Renal pelvis (tissue), 4 donors: ENCODE measurements around the gene GALNT9. TPM values are rescaled to one million over a fixed set of nuclear protein-coding genes. Genes with fewer than 3 reads are reported as not detected.
A peak's percentile ranks its signal among the peaks of the same experiment; 100 is the strongest.
"Not testable (repeated sequence)": the region's sequence is repeated elsewhere in the genome, so short reads cannot be mapped to it uniquely, and the experiment has no call there.

ENCODE experiments used
- DNase-seq: peaks from one replicate; pipeline ENCODE4 v3.0.0-alpha.2; 2013
- polyA plus RNA-seq, 3 donors: library from polyadenylated mRNA; unstranded; fragments of 120-200 nt; gene quantifications; one replicate each; pipeline ENCODE4 v1.2.1, GENCODE V29; 2013; ENCODE audit not compliant: insufficient read length in 3 of 3

The GALNT9 gene
- polyA plus RNA-seq, 3 donors: 10.5 to 11.8 (median 11.3) TPM

GRCh38 chr12:132237772-132238487, 91.5 kb downstream of the GALNT9 start:
- no peak for DNase-seq

GRCh38 chr12:132236930-132237771, 92.2 kb downstream of the GALNT9 start:
- DNase-seq: no peak

GRCh38 chr12:132236129-132236929, 93.1 kb downstream of the GALNT9 start:
- DNase-seq: no peak

DNA sequence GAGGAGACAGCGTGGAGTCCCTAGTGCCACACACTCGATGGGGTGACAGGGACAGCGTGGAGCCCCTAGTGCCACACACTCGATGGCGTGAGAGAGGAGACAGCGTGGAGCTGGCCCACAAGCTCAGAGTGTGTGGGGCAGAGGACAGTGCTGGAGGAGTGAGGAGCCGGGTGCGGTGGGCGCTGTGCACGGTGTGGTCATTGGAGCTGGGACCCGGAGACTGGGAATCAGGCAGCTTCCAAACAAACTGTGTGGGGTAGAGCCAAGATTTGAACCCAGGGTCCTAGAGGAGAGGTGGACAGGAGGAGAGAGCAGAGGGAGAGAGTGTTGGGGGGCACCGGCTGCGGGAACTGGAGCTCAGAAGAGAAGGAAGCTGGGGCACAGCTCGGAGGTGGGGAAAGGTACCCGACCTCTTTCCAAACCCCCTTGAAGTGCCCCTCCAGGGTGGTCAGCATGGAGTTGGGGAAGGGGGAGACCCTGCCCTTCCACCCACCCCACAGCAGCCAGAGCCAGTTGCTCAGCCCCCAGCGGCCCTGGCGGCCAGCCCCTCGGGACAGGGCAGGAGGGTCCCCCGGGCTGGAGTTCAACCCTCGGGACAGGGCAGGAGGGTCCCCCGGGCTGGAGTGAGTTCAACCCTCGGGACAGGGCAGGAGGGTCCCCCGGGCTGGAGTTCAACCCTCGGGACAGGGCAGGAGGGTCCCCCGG, 94.1 kb downstream of the GALNT9 start:
- DNase-seq: no peak

DNA sequence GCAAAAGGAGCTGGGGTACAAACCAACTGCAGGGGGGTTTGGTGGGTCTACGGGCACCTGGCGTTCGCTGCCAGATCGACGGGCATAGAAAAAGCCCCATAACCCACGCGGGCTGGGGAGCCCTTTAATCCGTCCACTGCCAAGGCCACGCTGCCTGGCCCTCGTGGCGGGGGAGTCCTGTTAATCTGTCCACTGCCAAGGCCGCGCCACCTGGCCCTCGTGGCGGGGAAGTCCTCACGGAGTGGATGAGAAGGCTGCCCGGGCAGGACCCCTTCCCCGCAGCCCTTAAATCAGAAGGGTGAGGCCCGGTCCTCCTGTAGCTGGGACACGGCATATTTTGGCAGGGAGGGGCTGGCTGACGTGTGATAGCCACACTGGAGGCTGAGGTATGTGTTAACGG, 99.0 kb downstream of the GALNT9 start:
- DNase-seq: no peak

DNA sequence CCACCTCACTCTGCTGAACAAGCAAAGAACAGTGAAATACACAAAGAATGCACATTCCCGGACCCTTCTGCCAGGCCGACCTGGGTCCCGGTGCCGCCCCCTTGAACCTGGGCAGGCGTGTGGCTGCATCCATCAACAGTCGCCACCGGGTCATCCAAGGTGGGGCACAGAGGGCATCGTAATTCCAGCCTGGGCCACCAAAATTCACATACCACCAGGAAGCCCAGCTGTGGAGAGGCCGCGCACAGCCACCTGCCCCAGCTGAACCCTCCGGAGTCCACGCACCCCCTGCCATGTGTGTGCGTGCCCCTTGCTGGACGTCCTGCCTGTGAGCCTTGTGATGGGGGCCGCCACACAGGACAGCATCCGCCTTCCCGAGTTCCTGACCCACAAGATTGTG, 99.5 kb downstream of the GALNT9 start:
- no peak for DNase-seq

DNA sequence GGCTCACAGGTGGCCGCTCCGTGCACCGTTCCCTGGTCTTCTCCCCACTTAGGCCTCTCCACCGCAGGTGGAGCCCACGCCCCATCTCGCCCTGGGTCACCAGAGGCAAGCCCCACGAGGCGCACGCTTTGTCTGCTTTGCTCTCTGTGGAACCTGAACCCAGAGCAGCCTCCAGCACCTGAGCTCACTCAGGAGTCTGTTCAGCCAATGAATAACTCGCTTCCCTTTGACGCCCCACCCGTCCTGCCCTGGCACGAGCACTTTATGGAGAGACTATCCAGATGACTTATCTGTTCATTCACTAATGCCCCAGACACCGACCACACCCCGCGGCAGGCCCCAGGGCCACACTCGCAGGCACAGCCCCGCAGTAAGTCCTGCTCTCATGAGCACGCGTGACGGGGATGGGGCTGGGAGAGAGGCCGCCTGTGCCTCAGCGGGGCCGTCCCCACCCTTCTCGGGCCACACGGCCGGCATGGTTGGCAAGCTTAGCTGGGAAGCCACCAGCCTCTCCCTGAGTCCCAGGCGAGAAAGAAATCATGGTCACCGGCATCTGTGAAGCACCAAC, 100.1 kb downstream of the GALNT9 start:
- DNase-seq: no peak

DNA sequence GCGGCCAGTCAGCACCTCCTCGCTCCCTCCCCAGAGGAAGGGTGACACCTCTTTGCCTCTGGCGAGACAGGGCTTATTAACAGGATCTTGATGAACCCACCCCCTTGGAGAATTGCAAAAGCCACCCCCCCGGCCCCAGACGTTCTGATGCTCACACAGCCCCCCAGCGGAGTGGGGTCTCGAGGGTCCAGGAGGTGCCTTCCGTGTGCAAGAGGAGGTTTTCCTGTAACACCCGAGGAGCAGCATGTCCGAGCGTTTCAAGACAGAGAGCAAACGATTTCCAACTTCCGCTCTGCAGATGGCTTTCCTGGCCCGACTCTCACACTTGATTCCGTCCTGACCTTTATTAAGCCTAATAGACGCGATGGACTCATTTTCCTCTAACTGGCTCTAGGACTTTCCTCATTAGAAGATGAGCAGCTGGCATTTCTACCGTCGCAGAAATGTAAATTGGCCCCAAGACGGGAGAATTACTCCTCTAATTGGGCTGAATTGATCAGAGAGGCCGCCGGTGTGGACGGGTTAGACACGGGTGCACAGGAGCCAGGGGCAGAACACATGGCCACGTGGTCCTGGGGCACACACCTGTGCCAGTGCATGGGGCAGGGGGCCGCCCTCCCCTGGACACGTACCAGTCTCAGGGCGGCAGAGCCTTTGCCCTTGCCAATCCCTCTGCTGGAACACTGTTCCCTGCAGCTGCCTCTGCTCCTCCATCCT, 100.8 kb downstream of the GALNT9 start:
- no peak for DNase-seq

GRCh38 chr12:132227782-132228475, 101.5 kb downstream of the GALNT9 start:
- DNase-seq: no peak

DNA sequence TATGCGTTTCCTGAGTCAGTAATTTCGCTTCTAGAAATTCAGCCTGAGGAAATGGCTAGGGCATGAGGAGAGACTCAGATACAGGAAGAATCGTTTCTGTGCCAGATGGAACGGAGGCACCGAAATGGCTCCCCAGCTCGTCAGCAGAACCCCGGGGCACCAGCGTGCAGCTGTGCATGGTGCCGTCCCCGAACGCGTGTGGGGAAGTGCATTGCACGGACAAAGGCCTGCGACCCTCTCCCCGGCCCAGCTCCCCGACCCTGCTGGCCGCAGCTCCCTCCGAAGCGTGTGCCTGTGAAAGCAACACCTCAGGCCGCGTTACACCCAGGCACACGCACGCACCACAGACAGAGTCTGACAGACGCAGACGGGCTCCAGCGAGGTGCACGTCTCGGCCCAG, 102.3 kb downstream of the GALNT9 start:
- no peak for DNase-seq

- no peak for DNase-seq
Observed at GRCh38 chr12:132226604-132227003, 102.8 kb downstream of the GALNT9 start.

DNA sequence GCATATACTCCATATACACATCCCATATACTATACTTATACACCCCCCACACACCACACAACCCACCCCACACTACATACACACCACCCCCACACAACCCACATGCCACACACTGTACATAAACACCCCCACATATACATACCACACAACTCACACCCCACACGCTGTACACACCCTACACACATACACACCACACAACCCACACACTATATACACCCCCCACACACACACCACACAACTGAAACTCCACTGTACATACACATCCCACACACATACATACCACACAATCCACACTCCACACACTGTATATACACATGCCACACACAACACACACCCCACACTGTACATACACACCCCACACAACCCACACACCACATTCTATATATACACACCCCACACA, 104.2 kb downstream of the GALNT9 start:
- DNase-seq: no peak

- no peak for DNase-seq
Observed at GRCh38 chr12:132224484-132224883, 104.9 kb downstream of the GALNT9 start.

DNA sequence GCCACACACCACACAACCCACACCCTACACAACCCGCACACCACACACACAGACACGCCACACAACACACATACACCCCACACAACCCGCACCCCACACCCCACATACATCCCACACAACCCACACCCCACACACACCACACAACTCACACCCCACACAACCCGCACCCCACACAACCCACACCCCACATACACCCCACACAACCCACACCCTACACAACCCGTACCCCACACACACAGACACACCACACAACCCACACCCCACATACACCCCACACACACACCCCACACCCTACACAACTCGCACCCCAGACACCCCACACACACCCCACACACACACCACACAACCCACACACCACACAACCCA, 106.6 kb downstream of the GALNT9 start:
- DNase-seq: no peak

GRCh38 chr12:132222096-132222807, 107.1 kb downstream of the GALNT9 start:
- peak; percentile 90 for DNase-seq

- not testable (repeated sequence) for DNase-seq
Observed at GRCh38 chr12:132219761-132220160, 109.6 kb downstream of the GALNT9 start.

DNA sequence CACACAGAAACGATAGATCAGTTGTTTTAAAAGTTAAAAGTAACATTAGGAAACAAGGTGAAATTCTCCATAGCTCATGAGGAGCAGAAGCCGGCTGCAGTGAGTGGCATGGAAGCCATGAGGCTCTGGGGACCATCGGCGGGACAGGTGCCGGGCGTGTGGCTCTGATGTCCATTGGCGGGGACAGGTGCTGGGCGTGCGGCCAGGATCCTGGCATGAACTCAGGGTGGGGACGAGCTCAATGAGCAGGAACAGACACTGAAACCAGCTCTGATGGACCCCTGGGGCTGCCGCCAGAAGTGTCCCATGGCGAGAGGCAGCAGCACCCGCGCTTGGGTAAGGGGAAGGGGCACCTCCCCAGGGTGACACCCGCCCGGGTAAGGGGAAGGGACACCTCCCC, 110.1 kb downstream of the GALNT9 start:
- DNase-seq: no peak

DNA sequence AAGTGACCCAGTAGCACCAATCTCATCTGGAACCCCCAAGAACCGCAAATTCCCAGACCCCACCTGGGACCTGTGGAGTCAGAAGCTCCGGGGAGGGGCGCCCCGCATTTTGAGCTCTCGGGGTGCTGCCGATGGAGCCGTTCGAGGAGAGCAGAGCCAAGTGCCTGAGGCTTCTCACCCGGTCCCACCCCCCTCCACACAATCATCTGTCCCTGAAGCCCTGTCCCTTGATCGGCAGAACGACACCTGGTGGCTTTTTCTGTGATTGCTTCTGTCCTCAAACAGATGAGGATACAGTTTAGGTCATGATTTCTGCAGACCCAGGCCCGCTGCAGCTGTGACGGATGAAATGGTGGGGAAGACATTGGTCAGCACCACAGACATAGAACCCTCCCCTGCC, 110.5 kb downstream of the GALNT9 start:
- DNase-seq: no peak

DNA sequence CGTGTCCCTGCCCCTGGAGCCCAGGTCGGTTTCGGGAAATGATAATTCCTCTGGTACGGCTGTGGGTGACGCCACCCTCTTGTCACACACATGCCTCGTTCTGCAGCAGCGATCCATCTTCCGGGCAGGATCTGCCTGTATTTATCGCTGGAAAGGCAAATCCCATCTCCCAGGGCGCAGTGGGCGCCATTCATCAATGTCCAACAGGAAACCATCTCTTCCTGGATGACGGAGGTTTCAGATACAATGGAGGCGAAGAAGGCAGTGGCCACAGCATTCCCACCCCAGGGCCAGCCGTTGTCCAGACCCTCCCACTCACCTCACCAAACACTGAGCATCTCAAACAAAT, 110.9 kb downstream of the GALNT9 start:
- no peak for DNase-seq
